Stimulated activated naive CD4-positive, alpha-beta T cell (primary cell): Measurements from ENCODE around the gene APPBP2.

Experiments
- DNase-seq, 6 experiments: peaks; one replicate each; lab custom pipeline; 2025; lab: John Stamatoyannopoulos, UW

The APPBP2 gene

GRCh38 chr17:60393840-60394723, 132.0 kb downstream of the APPBP2 start:
- no peak for DNase-seq
